Suprapubic skin (tissue), 4 donors: Measurements from ENCODE around the gene IER3. TPM values are rescaled to one million over a fixed set of nuclear protein-coding genes. Genes with fewer than 3 reads are reported as not detected.
"Not testable (repeated sequence)": the region's sequence is repeated elsewhere in the genome, so short reads cannot be mapped to it uniquely, and the experiment has no call there.

ENCODE experiments used
- DNase-seq, 2 donors: peaks; one replicate each; pipeline ENCODE4 v3.0.0-alpha.2; 2019; ENCODE audit warnings: low spot score in 2 of 2
- H3K27ac ChIP-seq: fragments of 200-600 bp; sonication (generic); one replicate; pipeline ENCODE4 v1.5.1; 2019
- H3K27me3 ChIP-seq: fragments of 200-600 bp; sonication (generic); one replicate; pipeline ENCODE4 v1.5.1; 2019
- H3K36me3 ChIP-seq: fragments of 200-600 bp; sonication (generic); one replicate; pipeline ENCODE4 v1.5.1; 2019
- H3K4me1 ChIP-seq: fragments of 200-600 bp; sonication (generic); one replicate; pipeline ENCODE4 v1.5.1; 2019
- H3K4me3 ChIP-seq: fragments of 200-600 bp; sonication (generic); one replicate; pipeline ENCODE4 v1.5.1; 2019; ENCODE audit warnings: mild to moderate bottlenecking
- H3K9me3 ChIP-seq: fragments of 200-600 bp; sonication (generic); one replicate; pipeline ENCODE4 v1.5.1; 2019
- CTCF ChIP-seq, 2 donors: fragments of 200-600 bp in 1 of 2; fragments of 450-650 bp in 1 of 2; sonication (generic) in 1 of 2; IDR thresholded peaks; one replicate each; pipeline ENCODE4 v1.5.1; 2016 to 2019; ENCODE audit warnings: antibody characterized with exemption in 2 of 2, mild to moderate bottlenecking in 1 of 2, moderate library complexity in 1 of 2
- EP300 ChIP-seq: sonication (generic); formaldehyde crosslinking; IDR thresholded peaks from one replicate; pipeline ENCODE4 v1.6.1; 2017; ENCODE audit warnings: antibody characterized with exemption
- POLR2A ChIP-seq, 2 donors: fragments of 450-650 bp; IDR thresholded peaks; one replicate each; pipeline ENCODE4 v1.6.1; 2017; ENCODE audit warnings: antibody characterized with exemption in 2 of 2, mild to moderate bottlenecking in 2 of 2, moderate library complexity in 2 of 2
- POLR2AphosphoS5 ChIP-seq, 3 donors: sonication (generic); formaldehyde crosslinking; IDR thresholded peaks; one replicate each; pipeline ENCODE4 v1.6.1; 2017; ENCODE audit warnings: antibody characterized with exemption in 3 of 3
- WGBS: methylation state at CpG from one replicate; pipeline ENCODE4 v1.1.5; 2018; 5-methylcytosine and 5-hydroxymethylcytosine counted together
- total RNA-seq, 4 donors: library from RNA; depleted of rRNA; stranded (reverse); fragments of >200 nt; gene quantifications; one replicate each; pipeline ENCODE4 v1.1.0, GENCODE V29; 2016

Gene IER3
- total RNA-seq, 4 donors from 2014 or later, result 22.0 to 86.2 (median 45.8) TPM

- Histone ChIP-seq H3K9me3 (no peaks in the 10 kb centered on the region), H3K27me3 (no peaks in the 10 kb centered on the region), H3K4me3 (no peak overlapping the region), H3K27ac (no peak overlapping the region), H3K4me1 (peaks cover 28% of the 10 kb centered on the region), H3K36me3 (no peaks in the 10 kb centered on the region)
- TF ChIP-seq EP300, result no peak
- TF ChIP-seq CTCF (IDR thresholded peaks at IDR 0.05), result no peak
- TF ChIP-seq POLR2A (IDR thresholded peaks at IDR 0.05), result no peak
- TF ChIP-seq POLR2AphosphoS5 (IDR thresholded peaks at IDR 0.05), result no peak
- no peak for DNase-seq
- 94% methylated on average over 1 of the region's 1 CpG for WGBS
These were observed 23.6 kb upstream of the IER3 start for GRCh38 chr6:30767944-30768301.

- no peaks in the 10 kb centered on the region for H3K27me3 ChIP-seq
These were observed 23.0 kb upstream of the IER3 start for GRCh38 chr6:30767158-30767943.

GRCh38 chr6:30766461-30767157, 22.3 kb upstream of the IER3 start:
- WGBS, result 86% methylated on average over 6 of the region's 6 CpGs
- Histone ChIP-seq H3K4me1 (peaks cover 31% of the 10 kb centered on the region), H3K9me3 (no peaks in the 10 kb centered on the region), H3K36me3 (no peaks in the 10 kb centered on the region), H3K4me3 (no peak overlapping the region), H3K27ac (no peak overlapping the region), H3K27me3 (no peaks in the 10 kb centered on the region)
- no peak for DNase-seq
- no peak for TF ChIP-seq CTCF (IDR thresholded peaks at IDR 0.05)
- no peak for TF ChIP-seq EP300
- TF ChIP-seq POLR2AphosphoS5 (IDR thresholded peaks at IDR 0.05), result no peak
- no peak for TF ChIP-seq POLR2A (IDR thresholded peaks at IDR 0.05)

More at GRCh38 chr6:30767158-30767943, 23.0 kb upstream of the IER3 start:
- no peak for DNase-seq
- TF ChIP-seq POLR2A (IDR thresholded peaks at IDR 0.05), result no peak
- TF ChIP-seq POLR2AphosphoS5 (IDR thresholded peaks at IDR 0.05), result no peak
- no peak for TF ChIP-seq EP300
- no peak for TF ChIP-seq CTCF (IDR thresholded peaks at IDR 0.05)
- 79% methylated on average over 9 of the region's 9 CpGs for WGBS
- Histone ChIP-seq H3K4me1 (peaks cover 28% of the 10 kb centered on the region), H3K27ac (no peak overlapping the region), H3K36me3 (no peaks in the 10 kb centered on the region), H3K4me3 (no peak overlapping the region), H3K9me3 (no peaks in the 10 kb centered on the region)

GRCh38 chr6:30765495-30765894, 21.1 kb upstream of the IER3 start:
- not testable (repeated sequence) for H3K36me3 ChIP-seq, H3K27me3 ChIP-seq, H3K9me3 ChIP-seq, H3K4me3 ChIP-seq, DNase-seq, H3K27ac ChIP-seq
- peaks cover 40% of the 10 kb centered on the region for H3K4me1 ChIP-seq
- 75% methylated on average over 1 of the region's 1 CpG for WGBS

GRCh38 chr6:30764490-30765043, 20.2 kb upstream of the IER3 start:
- H3K27ac ChIP-seq, H3K4me3 ChIP-seq, H3K9me3 ChIP-seq, H3K27me3 ChIP-seq, H3K36me3 ChIP-seq, DNase-seq: not testable (repeated sequence)
- 61% methylated on average over 13 of the region's 13 CpGs for WGBS
- peaks cover 48% of the 10 kb centered on the region for H3K4me1 ChIP-seq
